Femur (tissue), 1 donor: ENCODE results near the gene ZNF491.
"Not testable (repeated sequence)": the region's sequence is repeated elsewhere in the genome, so short reads cannot be mapped to it uniquely, and the experiment has no call there.

ENCODE experiments used
- DNase-seq: peaks from one replicate; pipeline ENCODE4 v3.0.0-alpha.2; 2017

The ZNF491 gene

GRCh38 chr19:11807099-11807380 lies 8.7 kb downstream of the ZNF491 start:
- no peak for DNase-seq

DNA sequence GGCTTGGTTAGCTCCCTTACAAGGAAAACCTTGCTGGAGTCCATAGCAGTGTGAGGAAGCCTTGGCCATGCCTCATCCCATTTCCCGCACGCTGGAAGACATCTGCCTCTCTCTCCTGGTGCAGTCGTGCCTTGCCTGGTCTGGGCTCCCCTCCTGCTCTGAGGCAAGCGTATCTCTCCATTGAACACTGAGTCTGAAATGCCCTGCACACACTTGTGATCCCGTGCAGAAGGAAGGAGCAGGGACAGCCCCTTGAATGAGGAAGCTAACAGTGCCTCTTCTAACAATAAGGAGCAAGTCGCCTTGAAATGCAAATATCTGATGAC lies 15.3 kb downstream of the ZNF491 start:
- DNase-seq, result no peak

GRCh38 chr19:11814029-11814699 lies 15.8 kb downstream of the ZNF491 start, which contains the start of gene ZNF440:
Gene ZNF440, plus strand, starts transcription at chr19:11814273. Its CDS starts 175 bp downstream, at chr19:11814448.
- DNase-seq, result peak; percentile 97

DNA sequence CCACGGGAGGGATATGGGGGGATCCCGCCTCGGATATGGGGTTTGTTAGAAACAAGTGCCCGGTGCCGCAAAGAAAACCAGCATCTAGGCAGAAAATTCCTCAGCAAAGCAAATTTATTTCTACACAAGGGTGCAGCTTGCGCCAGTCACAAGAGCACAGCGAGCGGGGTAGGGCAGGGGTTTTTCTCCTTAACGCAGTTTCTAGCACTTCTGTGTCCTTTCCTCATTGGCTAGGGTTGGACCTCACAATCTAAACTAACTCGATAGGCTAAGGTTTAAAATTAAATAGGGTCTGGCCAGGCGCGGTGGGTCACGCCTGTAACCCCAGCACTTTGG lies 16.3 kb downstream of the ZNF491 start:
- no peak for DNase-seq

- no peak for DNase-seq
Measured at GRCh38 chr19:11821474-11822109, 23.3 kb downstream of the ZNF491 start.

GRCh38 chr19:11828957-11829876 lies 30.9 kb downstream of the ZNF491 start:
- not testable (repeated sequence) for DNase-seq

DNA sequence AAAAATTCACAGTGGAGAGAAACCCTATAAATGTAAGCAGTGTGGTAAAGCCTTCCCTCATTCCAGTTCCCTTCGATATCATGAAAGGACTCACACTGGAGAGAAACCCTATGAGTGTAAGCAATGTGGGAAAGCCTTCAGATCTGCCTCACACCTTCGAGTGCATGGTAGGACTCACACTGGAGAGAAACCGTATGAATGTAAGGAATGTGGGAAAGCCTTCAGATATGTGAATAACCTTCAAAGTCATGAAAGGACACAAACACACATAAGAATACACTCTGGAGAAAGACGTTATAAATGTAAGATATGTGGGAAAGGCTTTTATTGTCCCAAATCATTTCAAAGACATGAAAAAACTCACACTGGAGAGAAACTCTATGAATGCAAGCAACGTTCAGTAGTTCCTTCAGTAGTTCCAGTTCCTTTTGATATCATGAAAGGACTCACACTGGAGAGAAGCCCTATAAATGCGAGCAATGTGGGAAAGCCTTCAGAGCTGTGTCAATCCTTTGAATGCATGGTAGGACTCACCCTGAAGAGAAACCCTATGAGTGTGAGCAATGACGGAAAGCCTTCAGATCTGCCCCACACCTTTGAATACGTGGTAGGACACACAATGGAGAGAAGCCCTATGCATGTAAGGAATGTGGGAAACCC lies 34.1 kb downstream of the ZNF491 start:
- DNase-seq, result no peak

- no peak for DNase-seq
Measured at GRCh38 chr19:11833541-11833940, 35.2 kb downstream of the ZNF491 start.

DNA sequence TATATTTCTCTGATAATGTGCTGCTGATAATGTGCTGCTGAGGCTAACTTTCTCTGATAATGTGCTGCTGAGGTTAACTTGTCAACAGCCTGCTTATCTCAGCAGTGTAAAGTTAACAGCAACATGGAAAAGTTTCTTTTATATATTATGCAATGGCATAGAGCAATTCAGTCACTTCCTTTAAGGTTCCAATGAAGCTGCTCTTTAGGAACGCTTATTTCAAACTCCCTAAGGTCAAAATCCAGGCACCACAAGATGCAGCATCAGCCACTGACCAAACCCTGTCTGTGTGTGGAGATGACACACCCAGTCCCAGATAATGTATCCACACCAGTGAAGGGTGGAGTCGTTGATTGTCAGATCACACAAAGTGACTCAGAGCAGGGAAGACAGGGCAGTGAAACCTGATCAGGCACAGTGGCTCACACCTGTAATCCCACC lies 37.3 kb downstream of the ZNF491 start:
- not testable (repeated sequence) for DNase-seq

GRCh38 chr19:11843722-11844121 lies 45.4 kb downstream of the ZNF491 start:
- DNase-seq, result no peak

- not testable (repeated sequence) for DNase-seq
Measured at GRCh38 chr19:11847615-11848014, 49.3 kb downstream of the ZNF491 start.

- DNase-seq, result no peak
Measured at GRCh38 chr19:11848200-11848593, 49.9 kb downstream of the ZNF491 start.

DNA sequence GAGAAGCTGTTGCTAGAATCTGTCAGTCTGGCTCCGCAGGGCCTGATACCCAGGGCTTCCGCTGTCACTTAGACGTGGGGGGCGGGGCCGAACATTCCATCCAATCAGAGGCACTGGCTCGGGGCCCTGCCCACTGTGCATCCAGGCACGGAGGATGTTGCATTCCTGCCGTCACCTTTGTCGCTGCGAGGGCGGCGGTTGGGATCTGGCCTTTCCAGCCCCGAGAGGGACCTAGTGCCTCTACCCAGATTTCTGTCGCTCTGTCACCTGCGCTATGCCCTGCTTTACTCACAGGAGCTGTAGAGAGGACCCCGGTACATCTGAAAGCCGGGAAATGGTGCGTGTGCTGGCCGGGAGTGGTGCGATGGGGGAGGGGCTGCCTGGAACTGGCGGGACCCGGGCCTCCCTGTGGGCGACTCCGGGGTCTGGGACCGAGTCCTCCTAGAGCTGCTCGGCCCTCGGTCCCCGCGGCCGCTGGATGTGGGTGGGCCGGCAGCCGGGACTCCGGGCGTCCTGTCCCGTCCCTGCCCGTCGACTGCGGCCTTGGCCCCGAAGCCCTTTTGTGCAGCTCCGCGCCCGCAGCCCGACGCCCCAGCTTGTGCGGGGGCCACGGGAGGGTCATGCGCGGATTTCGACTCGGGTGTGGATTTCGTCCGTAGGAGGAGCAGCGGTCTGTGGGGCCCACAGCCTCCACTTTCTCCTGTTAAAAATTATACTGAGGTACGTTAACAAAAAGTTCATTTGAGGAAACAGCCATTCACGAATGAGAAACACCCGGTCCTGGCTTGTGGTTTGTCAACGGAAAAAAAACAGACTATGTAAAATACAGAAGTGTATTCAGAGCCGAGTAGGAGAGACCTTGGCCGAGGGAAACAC lies 50.5 kb downstream of the ZNF491 start, which contains the start of gene ZNF439:
TSS of gene ZNF439 (plus strand) at position 133 of the 876 bp plus-strand sequence. CDS start at position 275, 142 bp downstream.
- peak; percentile 93 for DNase-seq

- DNase-seq, result not testable (repeated sequence)
Measured at GRCh38 chr19:11850289-11850688, 52.0 kb downstream of the ZNF491 start.

GRCh38 chr19:11853358-11853757 lies 55.0 kb downstream of the ZNF491 start:
- DNase-seq, result no peak

DNA sequence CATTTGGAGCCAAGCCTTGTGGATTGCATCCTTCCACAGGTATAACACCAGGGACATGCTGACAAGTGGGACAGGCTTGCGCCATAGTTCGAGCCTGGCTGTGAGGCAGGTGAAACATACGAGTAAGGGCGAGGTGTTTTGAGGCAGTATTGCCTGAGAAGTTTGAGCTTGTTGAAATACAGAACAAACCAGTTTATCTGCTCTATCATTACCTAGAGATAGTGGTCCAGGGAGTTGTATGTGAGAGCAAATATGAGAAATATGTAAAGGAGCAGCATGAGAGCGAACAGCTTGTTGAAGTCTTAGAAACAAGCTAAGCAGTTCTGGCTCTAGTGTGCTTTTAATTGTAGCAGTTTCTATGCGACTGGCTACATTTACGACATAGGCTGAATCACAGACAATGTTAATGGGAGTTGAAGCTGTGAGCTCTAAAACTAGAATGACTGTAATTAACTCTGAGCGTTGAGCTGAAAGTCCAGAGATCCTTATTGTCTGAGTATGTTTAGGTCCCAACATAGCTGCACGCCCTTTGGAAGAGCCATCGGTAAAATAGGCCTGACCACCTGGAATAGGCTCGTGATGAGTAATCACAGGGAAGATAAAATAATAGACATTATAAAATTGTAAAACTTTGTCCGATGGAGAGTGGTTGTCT lies 58.4 kb downstream of the ZNF491 start:
- no peak for DNase-seq
